Measurements from ENCODE around the gene LYPD3. TPM values are rescaled to one million over a fixed set of nuclear protein-coding genes. Genes with fewer than 3 reads are reported as not detected.

Gene LYPD3
- total RNA-seq, 1 donor from 2014 or later: 0.33 TPM

- TF ChIP-seq CTCF (IDR thresholded peaks at IDR 0.05; ENCODE audit: insufficient read depth, low read length, poor library complexity, severe bottlenecking): no peak
Measured at GRCh38 chr19:43416951-43417623, 48.3 kb downstream of the LYPD3 start.

DNA sequence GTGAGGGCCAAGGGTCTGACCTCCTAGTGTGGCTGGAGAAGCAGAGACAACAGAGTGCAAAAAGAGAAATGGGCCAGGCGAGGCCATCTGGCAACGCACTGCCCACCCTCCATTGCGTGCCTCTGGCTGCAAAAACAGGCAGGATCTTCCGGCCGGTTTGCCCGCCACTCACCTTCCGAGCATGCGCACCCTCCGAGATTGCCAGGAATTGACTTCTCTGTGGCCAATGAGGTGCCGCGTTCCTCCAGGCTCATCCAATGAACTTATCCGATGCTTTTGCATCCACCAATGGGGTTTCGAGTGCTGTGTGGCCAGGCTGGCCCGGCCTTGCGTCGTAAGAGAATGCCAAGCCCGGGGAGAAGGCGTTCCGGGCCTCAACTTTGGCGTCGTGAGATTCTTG is 50.9 kb downstream of the LYPD3 start, which contains the start of gene TEX101:
TSS of gene TEX101 (plus strand) at position 337 of the 400 bp plus-strand sequence. CDS start 1,030 bp downstream, outside the sequence.
- TF ChIP-seq CTCF (IDR thresholded peaks at IDR 0.05; ENCODE audit: insufficient read depth, low read length, poor library complexity, severe bottlenecking): no peak
- no peaks in the 10 kb centered on the region for H3K27me3 ChIP-seq (ENCODE audit: control insufficient read depth, insufficient read depth, low read length)
- H3K36me3 ChIP-seq (ENCODE audit: control insufficient read depth, insufficient read depth, low read length): no peaks in the 10 kb centered on the region
- no peak for DNase-seq (ENCODE audit: low read depth)
- H3K4me3 ChIP-seq (ENCODE audit: low read depth, low read length): no peak within 1 kb of the TSS

More at GRCh38 chr19:43416951-43417623, 48.3 kb downstream of the LYPD3 start:
- H3K27me3 ChIP-seq (ENCODE audit: control insufficient read depth, insufficient read depth, low read length): no peaks in the 10 kb centered on the region
- DNase-seq (ENCODE audit: low read depth): no peak
- no peaks in the 10 kb centered on the region for H3K36me3 ChIP-seq (ENCODE audit: control insufficient read depth, insufficient read depth, low read length)
- H3K4me3 ChIP-seq (ENCODE audit: low read depth, low read length): no peak overlapping the region

- no peak for DNase-seq (ENCODE audit: low read depth)
- H3K4me3 ChIP-seq (ENCODE audit: low read depth, low read length): no peak overlapping the region
- H3K36me3 ChIP-seq (ENCODE audit: control insufficient read depth, insufficient read depth, low read length): no peaks in the 10 kb centered on the region
- no peaks in the 10 kb centered on the region for H3K27me3 ChIP-seq (ENCODE audit: control insufficient read depth, insufficient read depth, low read length)
- TF ChIP-seq CTCF (IDR thresholded peaks at IDR 0.05; ENCODE audit: insufficient read depth, low read length, poor library complexity, severe bottlenecking): no peak
Measured at GRCh38 chr19:43412441-43412840, 53.0 kb downstream of the LYPD3 start.

Other genes starting within 250 kb of the LYPD3 start
- gene PSG9, start 196.1 kb downstream of the LYPD3 start, total RNA-seq: not detected in 2 replicates
- gene CD177, start 111.9 kb downstream of the LYPD3 start, total RNA-seq: 0.13 and 0.27 TPM in 2 replicates
- not detected in 2 replicates for gene TEX101, start 50.7 kb downstream of the LYPD3 start, total RNA-seq
- gene PHLDB3, start 39.1 kb upstream of the LYPD3 start, total RNA-seq: 15.8 and 23.0 TPM in 2 replicates
- gene ETHE1, start 61.6 kb upstream of the LYPD3 start, total RNA-seq: 77.8 and 80.4 TPM in 2 replicates
- gene ZNF575, start 67.6 kb upstream of the LYPD3 start, total RNA-seq: not detected in 2 replicates
- gene XRCC1, start 109.9 kb upstream of the LYPD3 start, total RNA-seq: 32.9 and 38.1 TPM in 2 replicates
- gene PINLYP, start 110.2 kb upstream of the LYPD3 start, total RNA-seq: 3.1 and 5.8 TPM in 2 replicates
- 49.6 and 56.2 TPM in 2 replicates for gene IRGQ, start 130.5 kb upstream of the LYPD3 start, total RNA-seq
- 6.2 and 21.9 TPM in 2 replicates for gene ZNF576, start 131.0 kb upstream of the LYPD3 start, total RNA-seq
- gene SRRM5, start 146.5 kb upstream of the LYPD3 start, total RNA-seq: 0.46 TPM in 1 of 2 replicates, not detected in the other
- 71.7 and 82.2 TPM in 2 replicates for gene ZNF428, start 154.0 kb upstream of the LYPD3 start, total RNA-seq
- 21.9 and 25.9 TPM in 2 replicates for gene CADM4, start 174.2 kb upstream of the LYPD3 start, total RNA-seq
- gene PLAUR, start 204.6 kb upstream of the LYPD3 start, total RNA-seq: 319 and 341 TPM in 2 replicates

Data from kidney epithelial cell (primary cell).